Adrenal gland (tissue), 12 donors: ENCODE results near the gene BBOX1. TPM values are rescaled to one million over a fixed set of nuclear protein-coding genes. Genes with fewer than 3 reads are reported as not detected.
"Not testable (repeated sequence)": the region's sequence is repeated elsewhere in the genome, so short reads cannot be mapped to it uniquely, and the experiment has no call there.

Source experiments
- DNase-seq, 7 donors: peaks; one replicate each; pipeline ENCODE4 v3.0.0-alpha.2; 2019 to 2020
- H3K27ac ChIP-seq, 5 donors: fragments of 200-600 bp; sonication (generic) in 4 of 5; 1 replicate in 3 of 5; 2 replicates in 2 of 5; pipeline versions ENCODE4 v1.5.1 to v1.8.0; 2016 to 2020; ENCODE audit warnings: mild to moderate bottlenecking in 1 of 5
- H3K27me3 ChIP-seq: fragments of 200-600 bp; 2 replicates; pipeline ENCODE4 v1.8.0; 2021
- H3K36me3 ChIP-seq, 2 donors: fragments of 200-600 bp; replicated peaks in 1 of 2; 1 replicate in 1 of 2; 2 replicates in 1 of 2; pipeline versions ENCODE4 v1.5.1 to v1.8.0; 2018 to 2022
- H3K4me1 ChIP-seq, 2 donors: fragments of 200-600 bp; replicated peaks in 1 of 2; 1 replicate in 1 of 2; 2 replicates in 1 of 2; pipeline versions ENCODE4 v1.5.1 to v1.8.0; 2018 to 2021
- H3K4me3 ChIP-seq, 4 donors: fragments of 200-600 bp; sonication (generic) in 3 of 4; one replicate each; pipeline ENCODE4 v1.5.1; 2016 to 2018
- H3K9me3 ChIP-seq, 3 donors: fragments of 200-600 bp; sonication (generic) in 1 of 3; replicated peaks in 1 of 3; 1 replicate in 2 of 3; 2 replicates in 1 of 3; pipeline versions ENCODE4 v1.5.1 to v1.8.0; 2016 to 2021
- POLR2A ChIP-seq, 2 donors: fragments of 450-650 bp; IDR thresholded peaks; one replicate each; pipeline ENCODE4 v1.6.1; 2017; ENCODE audit warnings: antibody characterized with exemption in 2 of 2, mild to moderate bottlenecking in 2 of 2, moderate library complexity in 1 of 2
- WGBS, 4 donors: extraction: QIAGEN DNeasy Blood & Tissue Kit in 2 of 4; methylation state at CpG; one replicate each; pipeline versions ENCODE4 v1.1.5 to v1.1.7; 2013 to 2017; 5-methylcytosine and 5-hydroxymethylcytosine counted together
- intact Hi-C, 2 donors: fragments of 100-400 bp; cut with DNase I; formaldehyde crosslinking; loops; one replicate each; pipeline versions ENCODE4 v1.14.1 to v1.15.0; 2022 to 2023
- polyA plus RNA-seq, 3 donors: library from polyadenylated mRNA; stranded (reverse); fragments of 200-250 nt in 2 of 3; fragments of 350-450 nt in 1 of 3; fragmentation: Illumina TruSeq in 1 of 3; extraction: RNeasy Lipid Tissue Mini Kit (QIAGEN cat#74804) in 1 of 3; gene quantifications; one replicate each; pipeline ENCODE4 v1.2.3, GENCODE V29; 2013 to 2014
- total RNA-seq, 9 donors: library from RNA; depleted of rRNA in 4 of 9; stranded (reverse); fragments of >200 nt in 4 of 9; fragments of 120-200 nt in 1 of 9; fragmentation: NEBNext Ultra II Directional in 1 of 9; extraction: Animal tissue kit (Norgen Biotek cat#: 25700) in 1 of 9; gene quantifications; one replicate each; pipeline versions ENCODE4 v1.1.0 to v1.2.4, GENCODE V29; 2013 to 2023
- TF ChIP-seq, protein P1 (sequence below), 6 experiments: fragments of 450-650 bp in 4 of 6; fragments of 200-600 bp in 2 of 6; sonication (generic) in 1 of 6; IDR thresholded peaks; 1 replicate in 5 of 6; 2 replicates in 1 of 6; pipeline versions ENCODE4 v1.5.1 to v1.8.0; 2016 to 2021; ENCODE audit warnings: antibody characterized with exemption in 6 of 6, mild to moderate bottlenecking in 2 of 6, moderate library complexity in 1 of 6
- donor health status: healthy with polysubstance abuse.
- donor health status: Bipolar disorder and iron deficiency.
- donor health status: DM: yes; HTN: yes; CAD: no.
- donor health status: DM: no; HTN: no; CAD: no.
- donor health status: DM: no; HTN: no; CAD: no.
- donor health status: DM: yes; HTN: yes; CAD: no.

Gene BBOX1
- total and polyA plus RNA-seq, 12 donors, result 0.28 TPM; not detected in 11

- no peaks in the 10 kb centered on the region for H3K27me3 ChIP-seq
- H3K4me3 ChIP-seq, result no peak overlapping the region
- DNase-seq, result no peak
- no peaks in the 10 kb centered on the region for H3K9me3 ChIP-seq
- TF ChIP-seq, protein P1, sequence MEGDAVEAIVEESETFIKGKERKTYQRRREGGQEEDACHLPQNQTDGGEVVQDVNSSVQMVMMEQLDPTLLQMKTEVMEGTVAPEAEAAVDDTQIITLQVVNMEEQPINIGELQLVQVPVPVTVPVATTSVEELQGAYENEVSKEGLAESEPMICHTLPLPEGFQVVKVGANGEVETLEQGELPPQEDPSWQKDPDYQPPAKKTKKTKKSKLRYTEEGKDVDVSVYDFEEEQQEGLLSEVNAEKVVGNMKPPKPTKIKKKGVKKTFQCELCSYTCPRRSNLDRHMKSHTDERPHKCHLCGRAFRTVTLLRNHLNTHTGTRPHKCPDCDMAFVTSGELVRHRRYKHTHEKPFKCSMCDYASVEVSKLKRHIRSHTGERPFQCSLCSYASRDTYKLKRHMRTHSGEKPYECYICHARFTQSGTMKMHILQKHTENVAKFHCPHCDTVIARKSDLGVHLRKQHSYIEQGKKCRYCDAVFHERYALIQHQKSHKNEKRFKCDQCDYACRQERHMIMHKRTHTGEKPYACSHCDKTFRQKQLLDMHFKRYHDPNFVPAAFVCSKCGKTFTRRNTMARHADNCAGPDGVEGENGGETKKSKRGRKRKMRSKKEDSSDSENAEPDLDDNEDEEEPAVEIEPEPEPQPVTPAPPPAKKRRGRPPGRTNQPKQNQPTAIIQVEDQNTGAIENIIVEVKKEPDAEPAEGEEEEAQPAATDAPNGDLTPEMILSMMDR (IDR thresholded peaks at IDR 0.05), result no peak
- no peak for TF ChIP-seq POLR2A (IDR thresholded peaks at IDR 0.05)
- intact Hi-C loops, result no loop called here
- H3K36me3 ChIP-seq, result no peaks in the 10 kb centered on the region
- H3K4me1 ChIP-seq, result no peaks in the 10 kb centered on the region
- no peak overlapping the region for H3K27ac ChIP-seq
Measured at GRCh38 chr11:27130806-27131205, 90.2 kb downstream of the BBOX1 start.

DNA sequence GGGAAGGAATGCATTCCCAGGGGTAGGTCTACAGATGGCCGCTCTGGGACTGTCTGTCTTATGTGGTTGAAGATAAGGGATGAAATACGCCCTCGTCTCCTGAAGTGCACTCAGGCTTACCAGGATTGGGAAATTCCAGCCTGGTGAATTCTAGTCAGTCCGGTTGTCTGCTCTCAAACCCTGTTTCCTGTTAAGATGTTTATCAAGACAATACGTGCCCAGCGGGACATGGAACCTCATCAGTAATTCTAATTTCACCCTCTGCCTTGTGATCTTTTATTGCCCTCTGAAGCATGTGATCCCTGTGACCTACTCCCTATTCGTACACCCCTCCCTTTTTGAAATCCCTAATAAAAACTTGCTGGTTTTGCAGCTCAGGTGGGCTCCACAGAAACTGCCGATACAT, 95.3 kb downstream of the BBOX1 start:
- H3K27ac ChIP-seq, H3K36me3 ChIP-seq, intact Hi-C loops, DNase-seq, H3K27me3 ChIP-seq, H3K4me3 ChIP-seq, H3K4me1 ChIP-seq, H3K9me3 ChIP-seq: not testable (repeated sequence)
- 71 to 79% (median 77%) methylated on average over 8 of the region's 8 CpGs for WGBS, 4 donors

DNA sequence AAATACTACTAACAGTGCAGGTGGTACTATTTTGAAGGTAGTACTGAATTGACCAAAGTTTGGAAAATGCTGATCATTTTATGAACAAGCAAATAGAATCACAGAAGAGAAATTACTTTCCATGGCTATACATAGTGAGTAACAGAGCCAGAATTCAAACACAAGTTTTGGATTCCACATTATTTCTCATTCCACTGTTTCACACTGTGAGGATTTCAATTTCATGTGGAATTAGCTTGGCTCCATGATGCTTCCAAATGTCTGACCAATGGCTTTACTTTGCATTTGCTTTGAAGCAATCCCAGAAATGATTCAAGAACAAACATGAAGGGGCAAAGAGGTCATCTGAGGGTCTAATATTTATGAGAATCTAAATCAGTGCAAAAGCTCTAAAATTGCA, 98.1 kb downstream of the BBOX1 start:
- no peak overlapping the region for H3K4me3 ChIP-seq
- H3K4me1 ChIP-seq, result no peaks in the 10 kb centered on the region
- H3K27ac ChIP-seq, result no peak overlapping the region
- TF ChIP-seq, protein P1 (IDR thresholded peaks at IDR 0.05), result no peak
- no peak for TF ChIP-seq POLR2A (IDR thresholded peaks at IDR 0.05)
- DNase-seq, result no peak
- no peaks in the 10 kb centered on the region for H3K27me3 ChIP-seq
- intact Hi-C loops, result no loop called here
- peaks cover 0 to 15% (median 0%) of the 10 kb centered on the region in 3 donors for H3K9me3 ChIP-seq
- H3K36me3 ChIP-seq, result no peaks in the 10 kb centered on the region

DNA sequence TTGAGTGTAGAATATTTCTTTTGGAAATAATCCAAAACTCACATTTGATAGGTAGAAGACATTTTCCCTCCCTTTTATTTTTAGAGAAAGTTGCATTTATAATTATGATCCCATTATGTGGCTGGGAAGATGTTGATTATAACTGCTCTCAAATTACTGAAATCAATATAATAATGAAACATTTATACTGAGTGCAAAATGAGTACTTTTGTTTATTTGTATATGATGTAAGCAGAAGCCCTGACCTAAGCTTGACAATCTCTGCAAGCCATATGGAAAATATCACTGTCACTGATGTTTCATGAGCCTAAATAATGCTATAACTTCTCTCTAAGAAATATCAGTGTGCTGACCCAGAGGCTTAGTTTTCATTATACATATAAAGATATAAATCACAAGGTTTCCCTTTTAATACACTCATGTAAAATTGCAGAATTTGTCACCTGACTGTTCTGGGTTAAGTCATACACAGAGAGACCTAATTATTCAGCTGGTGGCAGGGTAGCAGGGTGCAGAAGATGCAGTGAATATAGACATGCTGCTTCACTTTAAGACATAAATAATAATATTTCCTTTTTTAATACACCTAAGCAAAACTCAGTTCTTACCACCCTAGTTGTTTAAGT, 99.2 kb downstream of the BBOX1 start:
- intact Hi-C loops, result no loop called here
- TF ChIP-seq, protein P1 (IDR thresholded peaks at IDR 0.05), result no peak
- TF ChIP-seq POLR2A (IDR thresholded peaks at IDR 0.05), result no peak
- DNase-seq, result no peak
- no peak overlapping the region for H3K4me3 ChIP-seq
- H3K27ac ChIP-seq, result no peak overlapping the region
- H3K27me3 ChIP-seq, result no peaks in the 10 kb centered on the region
- H3K4me1 ChIP-seq, result no peaks in the 10 kb centered on the region
- H3K9me3 ChIP-seq, result peaks cover 0 to 15% (median 0%) of the 10 kb centered on the region in 3 donors
- no peaks in the 10 kb centered on the region for H3K36me3 ChIP-seq

DNA sequence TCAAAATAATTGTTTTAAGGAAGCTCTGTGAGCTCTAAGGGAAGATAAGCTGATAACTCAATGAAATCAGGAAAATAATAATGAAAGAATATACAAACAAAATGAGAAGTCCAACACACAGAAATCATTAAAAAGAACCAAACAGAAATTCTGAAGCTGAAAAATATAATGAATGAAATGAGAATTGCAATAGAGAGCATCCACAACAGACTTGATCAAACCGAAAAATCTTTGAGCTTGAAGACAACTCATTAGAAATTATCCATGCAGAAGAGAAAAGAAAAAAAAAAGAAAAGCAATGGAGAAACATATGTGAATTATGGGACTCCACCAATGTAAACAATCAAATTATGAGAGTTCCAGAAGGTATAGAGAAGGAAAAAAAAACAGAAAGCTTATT, 101.0 kb downstream of the BBOX1 start:
- TF ChIP-seq, protein P1 (IDR thresholded peaks at IDR 0.05), result no peak
- TF ChIP-seq POLR2A (IDR thresholded peaks at IDR 0.05), result no peak
- no peaks in the 10 kb centered on the region for H3K36me3 ChIP-seq
- H3K27ac ChIP-seq, result no peak overlapping the region
- H3K4me3 ChIP-seq, result no peak overlapping the region
- DNase-seq, result no peak
- H3K4me1 ChIP-seq, result no peaks in the 10 kb centered on the region
- intact Hi-C loops, result no loop called here
- no peaks in the 10 kb centered on the region for H3K27me3 ChIP-seq
- 0 to 93% (median 93%) methylated on average over 1 of the region's 1 CpG for WGBS, 4 donors
- H3K9me3 ChIP-seq, result peaks cover 0 to 12% (median 0%) of the 10 kb centered on the region in 3 donors
